ENCODE data around the gene PRODH2. TPM values are rescaled to one million over a fixed set of nuclear protein-coding genes. Genes with fewer than 3 reads are reported as not detected.
A peak's percentile ranks its signal among the peaks of the same experiment; 100 is the strongest.
"Not testable (repeated sequence)": the region's sequence is repeated elsewhere in the genome, so short reads cannot be mapped to it uniquely, and the experiment has no call there.

The PRODH2 gene
- total RNA-seq, 1 experiment from 2014 or later = not detected

GRCh38 chr19:35774274-35775045 lies 38.2 kb downstream of the PRODH2 start:
- ChIA-PET POLR2A (interaction anchor here (0.9 to 1.5 kb wide), 2 partner anchors 26 to 34 kb away, joined by 3 to 7 read pairs; partner anchors contain the start of gene LIN37), CTCF (no interaction called here)
- H3K4me1 Mint-ChIP-seq (ENCODE audit: insufficient read depth, unreplicated experiment) = peaks cover 17% of the 10 kb centered on the region
- H3K9me3 Mint-ChIP-seq (ENCODE audit: unreplicated experiment) = no peaks in the 10 kb centered on the region
- peaks cover 6% of the 10 kb centered on the region for H3K36me3 Mint-ChIP-seq (ENCODE audit: insufficient read depth, unreplicated experiment)
- H3K27me3 Mint-ChIP-seq (ENCODE audit: insufficient read depth, unreplicated experiment) = no peaks in the 10 kb centered on the region
- intact Hi-C loops (cut with micrococcal nuclease) = loop anchor here (10.0 kb wide), 1 partner anchor 160 kb away; the partner anchor contains the start of gene LRFN3
- H3K27ac Mint-ChIP-seq (ENCODE audit: low read depth, unreplicated experiment) = no peak overlapping the region
- TF ChIP-seq, protein P1, sequence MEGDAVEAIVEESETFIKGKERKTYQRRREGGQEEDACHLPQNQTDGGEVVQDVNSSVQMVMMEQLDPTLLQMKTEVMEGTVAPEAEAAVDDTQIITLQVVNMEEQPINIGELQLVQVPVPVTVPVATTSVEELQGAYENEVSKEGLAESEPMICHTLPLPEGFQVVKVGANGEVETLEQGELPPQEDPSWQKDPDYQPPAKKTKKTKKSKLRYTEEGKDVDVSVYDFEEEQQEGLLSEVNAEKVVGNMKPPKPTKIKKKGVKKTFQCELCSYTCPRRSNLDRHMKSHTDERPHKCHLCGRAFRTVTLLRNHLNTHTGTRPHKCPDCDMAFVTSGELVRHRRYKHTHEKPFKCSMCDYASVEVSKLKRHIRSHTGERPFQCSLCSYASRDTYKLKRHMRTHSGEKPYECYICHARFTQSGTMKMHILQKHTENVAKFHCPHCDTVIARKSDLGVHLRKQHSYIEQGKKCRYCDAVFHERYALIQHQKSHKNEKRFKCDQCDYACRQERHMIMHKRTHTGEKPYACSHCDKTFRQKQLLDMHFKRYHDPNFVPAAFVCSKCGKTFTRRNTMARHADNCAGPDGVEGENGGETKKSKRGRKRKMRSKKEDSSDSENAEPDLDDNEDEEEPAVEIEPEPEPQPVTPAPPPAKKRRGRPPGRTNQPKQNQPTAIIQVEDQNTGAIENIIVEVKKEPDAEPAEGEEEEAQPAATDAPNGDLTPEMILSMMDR (IDR thresholded peaks at IDR 0.05; ENCODE audit: unreplicated experiment) = no peak
- no TSS peak for BruUV-seq (replicated peaks)
- no peak for DNase-seq (ENCODE audit: unreplicated experiment)
- H3K4me3 Mint-ChIP-seq (ENCODE audit: unreplicated experiment) = peak overlapping the region; percentile 79

DNA sequence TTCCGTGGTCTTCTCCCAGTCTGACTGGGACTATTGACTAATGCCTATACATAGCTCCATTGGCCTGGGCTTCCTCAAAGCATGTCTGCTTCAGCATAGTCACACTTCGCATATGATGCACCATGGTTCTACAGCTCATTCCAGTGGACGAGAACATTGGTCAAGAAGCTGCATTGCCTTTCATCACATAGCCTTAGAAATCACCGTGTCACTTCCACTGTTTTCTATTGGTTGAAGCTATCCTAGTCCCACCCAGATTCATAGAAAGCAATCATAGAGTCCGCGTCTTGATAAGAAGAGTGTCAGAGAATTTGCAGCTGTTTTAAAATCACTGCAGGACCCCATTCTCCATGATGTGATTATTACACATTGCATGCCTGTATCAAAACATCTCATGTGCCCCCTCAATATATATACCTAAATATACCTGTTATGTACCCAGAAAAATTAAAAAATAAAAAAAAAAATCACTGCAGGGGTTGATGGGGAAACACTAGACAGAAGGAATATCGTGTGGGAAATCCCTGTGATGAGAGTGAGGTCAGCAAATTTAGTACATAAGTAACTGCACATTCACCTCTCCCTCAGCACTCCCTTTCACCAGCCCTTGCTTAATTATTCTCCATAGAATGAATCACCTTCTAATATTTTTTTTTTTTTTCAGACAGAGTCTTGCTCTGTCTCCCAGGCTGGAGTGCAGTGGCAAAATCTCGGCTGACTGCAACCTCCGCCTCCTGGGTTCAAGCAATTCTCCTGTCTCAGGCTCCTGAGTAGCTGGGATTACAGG lies 39.4 kb downstream of the PRODH2 start:
- DNase-seq (ENCODE audit: unreplicated experiment) = peak; percentile 45
- BruUV-seq (replicated peaks) = no TSS peak
- no peaks in the 10 kb centered on the region for H3K27me3 Mint-ChIP-seq (ENCODE audit: insufficient read depth, unreplicated experiment)

GRCh38 chr19:35772362-35772761 lies 40.3 kb downstream of the PRODH2 start:
- intact Hi-C loops (cut with micrococcal nuclease) = loop anchor here (10.0 kb wide), 1 partner anchor 162 kb away; the partner anchor contains the start of gene LRFN3
- H3K4me3 Mint-ChIP-seq (ENCODE audit: unreplicated experiment) = not testable (repeated sequence)

More for the DNA sequence above, 39.4 kb downstream of the PRODH2 start:
- Mint-ChIP-seq H3K27ac (ENCODE audit: low read depth, unreplicated experiment) (no peak overlapping the region), H3K4me1 (ENCODE audit: insufficient read depth, unreplicated experiment) (peaks cover 17% of the 10 kb centered on the region), H3K9me3 (ENCODE audit: unreplicated experiment) (no peaks in the 10 kb centered on the region), H3K4me3 (ENCODE audit: unreplicated experiment) (no peak overlapping the region), H3K36me3 (ENCODE audit: insufficient read depth, unreplicated experiment) (peaks cover 6% of the 10 kb centered on the region)
- POLR2A ChIA-PET = interaction anchor here (0.8 kb wide), 1 partner anchor 25 kb away, joined by 3 read pairs; the partner anchor contains the start of gene LIN37
- intact Hi-C loops (cut with micrococcal nuclease) = loop anchor here (10.0 kb wide), 1 partner anchor 162 kb away; the partner anchor contains the start of gene LRFN3
- TF ChIP-seq, protein P1 (IDR thresholded peaks at IDR 0.05; ENCODE audit: unreplicated experiment) = no peak
- CTCF ChIA-PET = interaction anchor here (0.6 kb wide), 1 partner anchor 107 kb away, joined by 3 read pairs; no protein-coding TSS in a partner anchor

GRCh38 chr19:35768082-35768421 lies 44.6 kb downstream of the PRODH2 start:
- intact Hi-C loops (cut with micrococcal nuclease) = no loop called here
- TF ChIP-seq, protein P1 (IDR thresholded peaks at IDR 0.05; ENCODE audit: unreplicated experiment) = no peak
- H3K36me3 Mint-ChIP-seq (ENCODE audit: insufficient read depth, unreplicated experiment) = peaks cover 24% of the 10 kb centered on the region
- no peaks in the 10 kb centered on the region for H3K4me1 Mint-ChIP-seq (ENCODE audit: insufficient read depth, unreplicated experiment)
- ChIA-PET CTCF (interaction anchor here (0.8 kb wide), 1 partner anchor 120 kb away, joined by 3 read pairs; the partner anchor contains the start of gene COX6B1), POLR2A (no interaction called here)
- H3K4me3 Mint-ChIP-seq (ENCODE audit: unreplicated experiment) = no peak overlapping the region
- BruUV-seq (replicated peaks) = no TSS peak
- no peaks in the 10 kb centered on the region for H3K9me3 Mint-ChIP-seq (ENCODE audit: unreplicated experiment)
- no peak for DNase-seq (ENCODE audit: unreplicated experiment)
- no peak overlapping the region for H3K27ac Mint-ChIP-seq (ENCODE audit: low read depth, unreplicated experiment)
- no peaks in the 10 kb centered on the region for H3K27me3 Mint-ChIP-seq (ENCODE audit: insufficient read depth, unreplicated experiment)

More at GRCh38 chr19:35772362-35772761, 40.3 kb downstream of the PRODH2 start:
- H3K27ac Mint-ChIP-seq (ENCODE audit: low read depth, unreplicated experiment); BruUV-seq (replicated peaks); CTCF ChIA-PET; H3K9me3 Mint-ChIP-seq (ENCODE audit: unreplicated experiment); DNase-seq (ENCODE audit: unreplicated experiment); H3K27me3 Mint-ChIP-seq (ENCODE audit: insufficient read depth, unreplicated experiment): not testable (repeated sequence)
- peaks cover 13% of the 10 kb centered on the region for H3K36me3 Mint-ChIP-seq (ENCODE audit: insufficient read depth, unreplicated experiment)
- peaks cover 17% of the 10 kb centered on the region for H3K4me1 Mint-ChIP-seq (ENCODE audit: insufficient read depth, unreplicated experiment)
- POLR2A ChIA-PET = interaction anchor here (0.8 kb wide), 1 partner anchor 24 kb away, joined by 3 read pairs; the partner anchor contains the start of gene LIN37
